Stromal cell of bone marrow (primary cell): ENCODE data around the gene KCNJ10.

Experiments used
- DNase-seq: peaks from one replicate; pipeline ENCODE4 v3.0.0-alpha.2; 2012; ENCODE audit warnings: low read depth

Gene KCNJ10

GRCh38 chr1:160024195-160024905, 45.6 kb downstream of the KCNJ10 start:
- DNase-seq, result no peak

GRCh38 chr1:160022330-160023310, 47.3 kb downstream of the KCNJ10 start:
- DNase-seq, result no peak

GRCh38 chr1:160021376-160022074, 48.4 kb downstream of the KCNJ10 start:
- DNase-seq, result no peak

GRCh38 chr1:160020196-160020595, 49.8 kb downstream of the KCNJ10 start:
- no peak for DNase-seq

- DNase-seq, result no peak
These were observed 51.1 kb downstream of the KCNJ10 start for GRCh38 chr1:160018900-160019299.

- DNase-seq, result no peak
These were observed 51.6 kb downstream of the KCNJ10 start for GRCh38 chr1:160018347-160018746.

- DNase-seq, result no peak
These were observed 52.4 kb downstream of the KCNJ10 start for GRCh38 chr1:160017592-160017991.

- DNase-seq, result no peak
These were observed 58.2 kb downstream of the KCNJ10 start for GRCh38 chr1:160011781-160012180.

GRCh38 chr1:160009801-160010200, 60.2 kb downstream of the KCNJ10 start:
- DNase-seq, result no peak

GRCh38 chr1:160009081-160009480, 60.9 kb downstream of the KCNJ10 start:
- no peak for DNase-seq

- no peak for DNase-seq
These were observed 62.3 kb downstream of the KCNJ10 start for GRCh38 chr1:160007577-160008200.

- DNase-seq, result peak; percentile 44
These were observed 63.5 kb downstream of the KCNJ10 start for GRCh38 chr1:160006312-160006940.

- no peak for DNase-seq
These were observed 64.9 kb downstream of the KCNJ10 start for GRCh38 chr1:160005070-160005469.

- DNase-seq, result no peak
These were observed 65.5 kb downstream of the KCNJ10 start for GRCh38 chr1:160004425-160004824.

GRCh38 chr1:160004001-160004400, 66.0 kb downstream of the KCNJ10 start:
- no peak for DNase-seq

- no peak for DNase-seq
These were observed 68.5 kb downstream of the KCNJ10 start for GRCh38 chr1:160001440-160001839.

- DNase-seq, result no peak
These were observed 70.8 kb downstream of the KCNJ10 start for GRCh38 chr1:159999204-159999603.

GRCh38 chr1:159996653-159997052, 73.3 kb downstream of the KCNJ10 start:
- DNase-seq, result peak; percentile 75

GRCh38 chr1:159994896-159995295, 75.1 kb downstream of the KCNJ10 start:
- no peak for DNase-seq

GRCh38 chr1:159993911-159994310, 76.0 kb downstream of the KCNJ10 start:
- DNase-seq, result no peak

- DNase-seq, result no peak
These were observed 77.8 kb downstream of the KCNJ10 start for GRCh38 chr1:159992161-159992560.

GRCh38 chr1:159991513-159991912, 78.4 kb downstream of the KCNJ10 start:
- DNase-seq, result peak; percentile 18
